ENCODE results near the gene KRTAP5-1.

GRCh38 chr11:1556278-1556902 is 28.7 kb downstream of the KRTAP5-1 start:
- TF ChIP-seq GATA2 (CRISPR knock-in tag; IDR thresholded peaks at IDR 0.05) (no peak), GABPA (IDR thresholded peaks at IDR 0.05; ENCODE audit: low read depth) (no peak), POLR2AphosphoS5 (IDR thresholded peaks at IDR 0.05; ENCODE audit: low read depth, low read length) (no peak), CTCF (IDR thresholded peaks at IDR 0.05) (no peak), PBX3 (IDR thresholded peaks at IDR 0.05) (no peak), EP300 (IDR thresholded peaks at IDR 0.05; ENCODE audit: borderline replicate concordance in 1 of 2, low read depth in 1 of 2, low read length in 1 of 2) (no peak), TAF1 (IDR thresholded peaks at IDR 0.05; ENCODE audit: borderline replicate concordance, low read depth, low read length) (no peak), SIN3A (IDR thresholded peaks at IDR 0.05; ENCODE audit: borderline replicate concordance, low read depth, low read length) (no peak), CHD2 (IDR thresholded peaks at IDR 0.05; ENCODE audit: low read length, partially characterized antibody) (no peak), REST (IDR thresholded peaks at IDR 0.05; ENCODE audit: low read depth, low read length) (no peak), ZBTB33 (IDR thresholded peaks at IDR 0.05; ENCODE audit: borderline replicate concordance, low read depth) (no peak)

Measured in SK-N-SH (cell line).